Left renal pelvis (tissue), 4 donors: ENCODE results near the gene EHBP1L1. TPM values are rescaled to one million over a fixed set of nuclear protein-coding genes. Genes with fewer than 3 reads are reported as not detected.
A peak's percentile ranks its signal among the peaks of the same experiment; 100 is the strongest.

ENCODE experiments used
- DNase-seq, 4 donors: peaks; one replicate each; pipeline ENCODE4 v3.0.0-alpha.2; 2013; ENCODE audit warnings: low read depth in 4 of 4, low spot score in 3 of 4
- polyA plus RNA-seq, 4 donors: library from polyadenylated mRNA; unstranded; fragments of 120-200 nt; gene quantifications; one replicate each; pipeline ENCODE4 v1.2.1, GENCODE V29; 2013; ENCODE audit not compliant: insufficient read length in 4 of 4

EHBP1L1 gene
- polyA plus RNA-seq, 4 donors: 10.0 to 29.2 (median 20.2) TPM

GRCh38 chr11:65591939-65592857 is 16.3 kb downstream of the EHBP1L1 start:
- no peak for DNase-seq

- DNase-seq: no peak
Measured at GRCh38 chr11:65592858-65593517, 17.1 kb downstream of the EHBP1L1 start.

GRCh38 chr11:65593518-65594414 is 17.9 kb downstream of the EHBP1L1 start:
- DNase-seq: no peak

DNA sequence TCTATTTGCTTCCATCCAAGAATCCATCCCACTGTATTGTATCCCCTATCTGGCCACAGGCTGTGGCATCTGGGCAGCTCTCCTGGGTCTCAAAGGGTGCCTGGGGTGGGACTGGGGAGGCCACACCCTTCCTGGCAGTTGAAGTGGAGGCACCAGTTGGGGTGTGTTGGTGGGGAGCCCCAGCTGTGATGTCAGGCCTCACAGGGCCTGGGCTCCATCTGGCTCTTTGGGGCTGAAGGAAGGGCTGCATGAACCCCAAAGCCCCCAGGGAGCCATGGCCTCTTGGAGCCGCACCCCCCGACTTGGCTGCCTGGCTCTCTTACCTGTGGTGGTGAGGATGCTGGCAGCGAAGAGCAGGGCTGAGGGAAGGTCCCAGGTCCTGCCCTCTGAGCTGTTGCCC is 19.3 kb downstream of the EHBP1L1 start:
- DNase-seq: no peak

DNA sequence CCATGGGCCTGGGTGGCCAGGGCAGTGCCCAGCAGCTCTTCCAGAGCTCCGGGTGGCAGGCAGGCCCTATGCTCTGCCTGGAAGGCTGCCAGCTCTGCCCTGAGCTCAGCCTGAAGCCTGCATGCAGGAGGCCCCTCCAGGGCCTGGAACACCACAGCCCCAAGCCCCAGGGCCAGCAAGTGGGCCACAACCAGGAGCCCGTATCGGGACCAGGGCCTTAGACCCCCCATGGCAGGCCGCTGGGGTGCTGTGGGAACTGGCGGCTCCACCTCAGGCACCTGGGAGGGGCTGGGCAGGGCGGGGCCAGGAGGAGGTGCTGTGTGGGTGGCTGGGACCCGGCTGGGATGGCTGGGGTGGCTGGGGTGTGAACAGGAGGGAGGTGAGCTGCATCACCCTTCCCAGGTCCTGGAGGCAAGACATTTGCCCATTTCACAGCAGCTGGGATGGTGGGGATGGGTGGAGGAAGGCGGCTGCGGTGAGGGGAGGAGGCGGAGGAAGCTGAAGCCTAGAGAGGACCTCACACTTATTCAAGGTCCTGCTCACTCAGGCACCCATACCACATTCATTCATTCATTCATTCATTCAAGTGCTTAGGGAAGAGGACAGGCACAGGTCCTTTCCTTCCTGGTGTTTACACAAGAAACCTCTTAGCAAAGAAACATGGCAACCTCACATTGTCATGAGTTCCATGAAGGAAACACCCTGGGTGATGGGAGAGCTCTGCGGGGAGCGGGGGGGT is 19.9 kb downstream of the EHBP1L1 start, which contains the start of gene KCNK7:
KCNK7 (minus strand) TSS at position 258 of the 739 bp plus-strand sequence; CDS start at position 230, 28 bp downstream.
- DNase-seq: no peak

DNA sequence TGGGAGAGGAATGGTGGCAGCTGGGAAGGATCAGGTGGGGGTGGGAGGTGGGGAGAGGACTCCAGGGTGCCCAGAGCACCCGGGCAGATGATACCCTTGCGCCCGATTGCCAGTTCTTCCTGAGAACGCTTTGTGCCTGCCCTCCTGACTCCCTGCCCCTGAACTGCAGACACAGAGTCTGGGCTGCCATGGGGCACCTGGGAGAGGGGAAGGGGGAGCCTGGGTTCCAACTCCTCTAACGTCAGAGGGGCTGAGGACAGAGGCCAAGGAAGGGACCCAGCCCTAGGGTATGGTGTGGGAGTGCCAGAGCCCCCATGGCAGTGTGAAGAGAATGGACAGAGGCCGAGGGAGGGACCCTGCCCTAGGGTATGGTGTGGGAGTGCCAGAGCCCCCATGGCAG is 20.7 kb downstream of the EHBP1L1 start:
- no peak for DNase-seq

- DNase-seq: no peak
Measured at GRCh38 chr11:65598258-65598699, 22.4 kb downstream of the EHBP1L1 start.

DNA sequence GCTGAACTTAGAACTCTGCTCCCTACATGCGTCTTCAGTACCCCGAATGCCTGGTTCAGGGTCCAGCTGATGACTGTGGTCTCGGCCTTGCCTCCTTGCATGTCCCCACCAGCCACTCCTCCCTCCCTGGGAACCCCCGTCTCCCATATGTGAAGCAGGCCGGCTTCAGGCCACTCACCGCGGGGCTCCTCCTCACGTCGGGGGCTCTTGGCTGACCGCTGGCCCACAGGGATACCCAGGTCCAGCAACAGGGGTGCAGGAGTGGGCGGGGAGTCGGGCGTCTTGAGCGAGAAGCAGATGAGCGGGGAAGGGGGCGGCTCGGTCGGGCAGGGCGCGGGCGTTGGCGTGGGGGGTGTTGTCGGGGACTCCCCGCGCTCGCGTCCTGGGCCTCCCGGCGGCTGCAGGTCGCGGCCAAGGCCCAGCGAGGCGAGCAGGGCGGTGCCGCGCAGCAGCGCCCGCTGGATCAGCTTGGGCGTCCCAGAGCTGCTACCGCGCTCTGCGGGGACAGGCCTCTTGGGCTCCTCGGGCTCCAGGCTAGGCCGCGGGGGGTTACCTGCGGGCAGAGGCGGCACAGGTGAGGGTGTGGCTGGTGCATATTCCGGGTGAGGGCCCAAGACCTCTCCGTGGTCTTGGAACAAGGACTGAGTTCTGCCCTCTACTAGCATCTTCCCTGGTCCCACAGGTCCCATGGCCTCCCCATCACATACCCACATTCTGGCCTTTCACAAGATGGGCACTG is 23.5 kb downstream of the EHBP1L1 start:
- no peak for DNase-seq

DNA sequence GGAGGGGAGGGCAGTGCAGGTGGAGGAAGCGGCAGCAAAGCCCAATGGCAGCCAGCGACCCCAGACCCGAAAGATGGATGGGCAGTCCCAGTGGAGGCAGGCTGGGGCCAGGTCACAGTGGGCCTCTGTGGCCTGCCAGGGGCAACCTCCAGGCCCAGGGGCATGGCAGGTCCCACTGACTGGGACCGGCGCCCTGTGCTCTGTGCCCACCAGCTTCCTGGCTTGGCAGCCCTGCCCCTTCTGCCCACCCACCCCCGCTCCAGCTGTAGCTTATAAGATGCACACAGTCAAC is 24.0 kb downstream of the EHBP1L1 start:
- DNase-seq: no peak

DNA sequence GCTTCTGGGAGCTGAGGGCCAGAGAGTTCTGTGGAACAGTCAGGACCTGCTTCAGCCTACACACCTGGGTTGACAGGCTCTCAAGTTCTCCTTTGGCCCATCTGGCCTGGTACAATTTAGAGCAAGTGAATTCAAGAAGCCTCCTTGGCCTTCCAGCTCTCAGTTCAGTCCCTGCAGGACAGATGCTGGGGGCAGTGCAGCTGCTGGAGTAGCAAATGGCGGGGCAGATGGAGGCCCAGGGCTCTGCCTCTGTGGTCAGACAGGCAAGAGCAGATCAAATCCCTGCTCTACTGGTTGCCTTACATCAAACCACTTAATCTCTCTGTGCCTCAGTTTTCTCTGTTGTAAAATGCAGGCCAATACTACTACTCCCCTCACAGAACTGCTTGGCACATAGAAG is 28.4 kb downstream of the EHBP1L1 start:
- no peak for DNase-seq

DNA sequence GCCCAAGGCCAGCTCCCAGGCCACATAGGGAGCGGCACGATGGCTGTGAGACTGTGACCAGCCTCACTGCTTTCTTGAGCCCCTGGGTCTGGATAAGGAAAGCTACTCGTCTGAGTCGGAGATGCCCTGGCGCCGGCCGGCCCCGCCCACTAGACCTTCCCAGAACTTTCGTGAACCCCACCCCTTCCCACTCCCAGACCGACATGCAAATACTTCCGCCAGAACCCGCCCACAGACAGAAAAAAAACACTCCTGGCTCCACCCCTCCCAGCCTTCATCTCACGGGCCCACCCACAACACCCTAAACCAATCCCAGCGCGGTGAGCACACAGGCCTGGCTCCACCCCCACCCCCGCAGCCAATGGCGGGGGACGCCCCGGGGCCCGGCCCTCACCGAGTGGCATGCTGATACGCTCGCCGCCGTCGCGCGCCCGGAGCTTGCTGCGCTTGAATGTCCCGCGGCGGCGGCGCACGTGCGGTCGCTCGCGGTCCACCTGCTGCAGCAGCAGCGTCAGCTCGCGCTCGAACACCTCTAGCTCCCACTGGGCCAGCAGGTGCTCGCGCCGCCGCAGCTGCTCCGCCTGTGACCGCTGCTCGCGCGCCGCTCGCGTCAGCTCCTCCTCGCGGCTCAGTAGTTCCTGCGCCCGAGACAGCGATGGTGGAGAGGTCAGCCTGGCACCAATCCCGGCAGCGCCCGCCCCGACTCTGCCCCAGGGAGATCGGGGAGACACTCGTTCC is 31.2 kb downstream of the EHBP1L1 start:
- DNase-seq: peak; percentile 82 to 91 (median 87)

GRCh38 chr11:65607614-65608426 is 32.0 kb downstream of the EHBP1L1 start:
- DNase-seq: no peak

DNA sequence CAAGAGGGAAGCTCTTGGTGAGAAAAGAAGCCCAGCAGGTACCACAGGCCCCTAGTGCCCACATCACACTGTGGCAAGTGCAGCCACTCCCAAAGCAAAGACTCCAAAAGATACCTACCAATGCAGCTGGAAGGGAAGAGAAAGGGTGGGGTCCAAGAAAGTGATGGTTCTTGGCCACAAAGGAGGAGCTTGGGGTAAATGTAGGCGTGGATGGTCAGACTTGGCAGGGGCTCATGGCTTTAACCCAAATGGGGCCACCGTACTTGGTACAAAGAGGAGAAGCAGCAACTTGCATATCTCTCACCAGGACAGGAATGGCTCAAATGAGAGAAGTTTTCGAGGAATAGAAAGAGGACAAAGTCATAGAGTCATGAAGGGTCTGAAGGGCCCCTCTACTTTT is 33.4 kb downstream of the EHBP1L1 start:
- DNase-seq: no peak

DNA sequence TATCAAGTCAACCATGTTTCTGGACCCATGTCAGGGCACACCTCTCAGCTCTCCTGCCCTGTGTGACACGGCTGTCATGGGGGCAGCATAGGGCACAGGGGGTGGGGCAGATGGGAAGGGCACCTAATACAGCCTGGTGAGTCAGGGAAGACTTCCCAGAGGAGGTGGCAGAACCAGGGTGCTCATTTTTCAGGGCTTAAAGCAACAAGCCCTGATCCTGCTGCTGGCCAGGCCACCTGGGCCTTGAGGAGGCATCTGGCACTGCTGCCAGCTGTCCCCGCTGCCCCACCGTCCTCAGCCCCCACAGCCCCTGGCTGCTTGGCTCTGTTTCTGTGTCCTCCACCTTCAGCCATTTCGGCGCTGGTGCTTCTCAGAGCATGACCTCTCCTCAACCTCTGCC is 33.8 kb downstream of the EHBP1L1 start:
- no peak for DNase-seq

GRCh38 chr11:65610404-65610803 is 34.6 kb downstream of the EHBP1L1 start:
- DNase-seq: no peak

GRCh38 chr11:65611028-65611757 is 35.3 kb downstream of the EHBP1L1 start:
- no peak for DNase-seq
